ENCODE results near the gene TBC1D14. TPM values are rescaled to one million over a fixed set of nuclear protein-coding genes. Genes with fewer than 3 reads are reported as not detected.

Gene TBC1D14
- total RNA-seq, 1 experiment from 2014 or later: 44.3 TPM

DNA sequence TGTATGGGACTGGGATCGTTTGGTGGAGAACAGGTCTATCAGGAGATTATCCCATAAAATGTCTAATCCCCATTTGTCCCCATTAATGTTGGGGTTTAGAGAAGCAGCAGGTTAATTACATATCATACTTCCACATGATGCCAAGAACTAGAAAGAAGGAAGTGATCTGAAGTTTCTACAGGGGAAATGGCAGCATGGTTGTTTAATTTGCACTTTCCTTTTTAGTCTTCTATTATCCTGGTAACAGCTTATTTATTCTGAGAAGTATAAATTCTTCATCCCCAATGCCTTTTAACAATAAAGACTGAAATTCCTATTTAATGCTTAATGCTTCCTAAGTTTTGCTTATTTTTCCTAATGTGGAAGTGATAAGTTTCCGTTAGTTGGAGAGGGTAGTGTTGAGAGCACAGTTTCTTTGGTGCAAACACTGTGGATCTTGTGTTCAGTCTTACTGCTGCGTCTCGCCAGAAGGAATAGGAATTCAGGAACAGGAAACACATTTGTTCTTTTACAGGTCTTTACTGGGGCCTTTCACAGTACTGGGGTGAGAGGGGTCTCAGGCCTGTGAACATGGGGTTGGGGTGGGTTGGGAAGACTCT lies 74.0 kb downstream of the TBC1D14 start:
- intact Hi-C loops (cut with micrococcal nuclease; ENCODE audit: unreplicated experiment): no loop called here
- BruUV-seq (replicated peaks): no TSS peak
- H3K9me3 ChIP-seq (ENCODE audit: low read depth, low read length, poor library complexity, severe bottlenecking): no peaks in the 10 kb centered on the region
- DNase-seq (ENCODE audit: low spot score): no peak
- ChIA-PET CTCF (interaction anchor here (1.7 kb wide), 1 partner anchor 10 kb away, joined by 6 read pairs; no protein-coding TSS in a partner anchor), POLR2A (ENCODE audit: low non-redundant PET) (no interaction called here)
- no peak overlapping the region for H3K27ac ChIP-seq (ENCODE audit: low read depth, low read length, poor library complexity, severe bottlenecking)
- no peaks in the 10 kb centered on the region for H3K27me3 ChIP-seq (replicated peaks; ENCODE audit: insufficient read depth, low read depth, low read length, poor library complexity)
- peaks cover 12% of the 10 kb centered on the region for H3K4me1 ChIP-seq (ENCODE audit: insufficient read depth, low read length, poor library complexity, severe bottlenecking)
- no peak overlapping the region for H3K4me3 ChIP-seq (ENCODE audit: low read depth, low read length, poor library complexity, severe bottlenecking)
- H3K36me3 ChIP-seq (ENCODE audit: insufficient read depth, low read length, poor library complexity, severe bottlenecking): no peaks in the 10 kb centered on the region
- TF ChIP-seq, protein P1, sequence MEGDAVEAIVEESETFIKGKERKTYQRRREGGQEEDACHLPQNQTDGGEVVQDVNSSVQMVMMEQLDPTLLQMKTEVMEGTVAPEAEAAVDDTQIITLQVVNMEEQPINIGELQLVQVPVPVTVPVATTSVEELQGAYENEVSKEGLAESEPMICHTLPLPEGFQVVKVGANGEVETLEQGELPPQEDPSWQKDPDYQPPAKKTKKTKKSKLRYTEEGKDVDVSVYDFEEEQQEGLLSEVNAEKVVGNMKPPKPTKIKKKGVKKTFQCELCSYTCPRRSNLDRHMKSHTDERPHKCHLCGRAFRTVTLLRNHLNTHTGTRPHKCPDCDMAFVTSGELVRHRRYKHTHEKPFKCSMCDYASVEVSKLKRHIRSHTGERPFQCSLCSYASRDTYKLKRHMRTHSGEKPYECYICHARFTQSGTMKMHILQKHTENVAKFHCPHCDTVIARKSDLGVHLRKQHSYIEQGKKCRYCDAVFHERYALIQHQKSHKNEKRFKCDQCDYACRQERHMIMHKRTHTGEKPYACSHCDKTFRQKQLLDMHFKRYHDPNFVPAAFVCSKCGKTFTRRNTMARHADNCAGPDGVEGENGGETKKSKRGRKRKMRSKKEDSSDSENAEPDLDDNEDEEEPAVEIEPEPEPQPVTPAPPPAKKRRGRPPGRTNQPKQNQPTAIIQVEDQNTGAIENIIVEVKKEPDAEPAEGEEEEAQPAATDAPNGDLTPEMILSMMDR (conservative IDR thresholded peaks at IDR 0.05; ENCODE audit: low read depth, low read length): no peak
- TF ChIP-seq EZH2 (IDR thresholded peaks at IDR 0.05; ENCODE audit: borderline replicate concordance, low read depth, low read length, poor library complexity, severe bottlenecking): no peak

DNA sequence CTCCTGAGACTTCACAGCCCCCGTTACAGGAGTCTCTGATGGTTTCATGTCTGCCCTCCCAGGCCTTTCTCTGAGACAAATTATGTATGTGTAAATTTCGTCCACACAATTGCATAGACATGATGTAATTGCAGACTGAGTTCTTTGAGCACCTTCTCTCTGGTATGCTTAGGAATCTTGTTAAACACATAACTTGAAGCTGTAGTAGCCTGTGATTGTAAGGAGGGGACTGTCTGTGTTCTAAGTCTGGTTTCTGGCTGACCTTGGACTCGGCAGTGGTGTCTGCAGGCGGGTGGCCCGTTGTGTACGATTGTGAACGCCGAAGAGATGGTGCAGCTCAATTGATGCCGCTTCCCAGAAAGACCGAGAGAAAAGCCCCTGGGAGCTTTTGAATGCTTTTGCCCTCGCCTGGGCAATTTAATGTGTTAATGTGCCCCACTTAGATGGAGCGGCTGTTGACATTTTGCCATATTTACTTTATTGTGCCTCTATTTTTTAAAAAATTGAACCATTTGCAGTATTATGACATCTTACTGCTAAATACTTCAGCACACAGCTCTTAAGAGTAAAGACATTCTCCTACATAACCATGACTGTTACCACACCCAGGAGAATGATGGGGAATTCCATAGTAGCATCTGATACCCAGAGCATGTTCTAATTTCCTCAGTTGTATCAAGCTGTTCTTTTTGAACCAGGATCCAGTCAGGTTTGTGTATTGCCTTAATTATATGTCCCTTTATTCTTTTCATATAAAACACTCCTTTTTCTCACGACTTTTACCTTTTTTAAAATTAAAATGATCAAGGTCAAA lies 75.2 kb downstream of the TBC1D14 start:
- ChIA-PET CTCF (interaction anchor here (0.5 kb wide), 1 partner anchor 25 kb away, joined by 6 read pairs; no protein-coding TSS in a partner anchor), POLR2A (ENCODE audit: low non-redundant PET) (no interaction called here)
- TF ChIP-seq, protein P1 (conservative IDR thresholded peaks at IDR 0.05; ENCODE audit: low read depth, low read length): no peak
- TF ChIP-seq EZH2 (IDR thresholded peaks at IDR 0.05; ENCODE audit: borderline replicate concordance, low read depth, low read length, poor library complexity, severe bottlenecking): no peak
- H3K36me3 ChIP-seq (ENCODE audit: insufficient read depth, low read length, poor library complexity, severe bottlenecking): no peaks in the 10 kb centered on the region
- BruUV-seq (replicated peaks): no TSS peak
- H3K4me3 ChIP-seq (ENCODE audit: low read depth, low read length, poor library complexity, severe bottlenecking): no peak overlapping the region
- DNase-seq (ENCODE audit: low spot score): no peak
- no peak overlapping the region for H3K27ac ChIP-seq (ENCODE audit: low read depth, low read length, poor library complexity, severe bottlenecking)
- intact Hi-C loops (cut with micrococcal nuclease; ENCODE audit: unreplicated experiment): loop anchor here (5.0 kb wide), 1 partner anchor 263 kb away; no protein-coding TSS in a partner anchor
- H3K27me3 ChIP-seq (replicated peaks; ENCODE audit: insufficient read depth, low read depth, low read length, poor library complexity): no peaks in the 10 kb centered on the region
- H3K9me3 ChIP-seq (ENCODE audit: low read depth, low read length, poor library complexity, severe bottlenecking): no peaks in the 10 kb centered on the region
- H3K4me1 ChIP-seq (ENCODE audit: insufficient read depth, low read length, poor library complexity, severe bottlenecking): peaks cover 12% of the 10 kb centered on the region

- TF ChIP-seq, protein P1 (conservative IDR thresholded peaks at IDR 0.05; ENCODE audit: low read depth, low read length): no peak
- no peak for TF ChIP-seq EZH2 (IDR thresholded peaks at IDR 0.05; ENCODE audit: borderline replicate concordance, low read depth, low read length, poor library complexity, severe bottlenecking)
- ChIA-PET CTCF (no interaction called here), POLR2A (ENCODE audit: low non-redundant PET) (interaction anchor here (0.6 kb wide), 1 partner anchor 273 kb away, joined by 3 read pairs; no protein-coding TSS in a partner anchor)
- intact Hi-C loops (cut with micrococcal nuclease; ENCODE audit: unreplicated experiment): loop anchor here (5.0 kb wide), 1 partner anchor 264 kb away; no protein-coding TSS in a partner anchor
- Histone ChIP-seq H3K36me3 (ENCODE audit: insufficient read depth, low read length, poor library complexity, severe bottlenecking) (no peaks in the 10 kb centered on the region), H3K27me3 (replicated peaks; ENCODE audit: insufficient read depth, low read depth, low read length, poor library complexity) (no peaks in the 10 kb centered on the region), H3K4me3 (ENCODE audit: low read depth, low read length, poor library complexity, severe bottlenecking) (peak overlapping the region; percentile 88), H3K27ac (ENCODE audit: low read depth, low read length, poor library complexity, severe bottlenecking) (peak overlapping the region; percentile 64), H3K4me1 (ENCODE audit: insufficient read depth, low read length, poor library complexity, severe bottlenecking) (peaks cover 12% of the 10 kb centered on the region), H3K9me3 (ENCODE audit: low read depth, low read length, poor library complexity, severe bottlenecking) (no peaks in the 10 kb centered on the region)
- peak; percentile 46 for DNase-seq (ENCODE audit: low spot score)
- TSS peak; percentile 66 for BruUV-seq (replicated peaks)
These were observed 76.6 kb downstream of the TBC1D14 start for GRCh38 chr4:6986072-6986780.
